ENCODE data around the gene FEM1A.
A peak's percentile ranks its signal among the peaks of the same experiment; 100 is the strongest.
"Not testable (repeated sequence)": the region's sequence is repeated elsewhere in the genome, so short reads cannot be mapped to it uniquely, and the experiment has no call there.

The FEM1A gene

DNA sequence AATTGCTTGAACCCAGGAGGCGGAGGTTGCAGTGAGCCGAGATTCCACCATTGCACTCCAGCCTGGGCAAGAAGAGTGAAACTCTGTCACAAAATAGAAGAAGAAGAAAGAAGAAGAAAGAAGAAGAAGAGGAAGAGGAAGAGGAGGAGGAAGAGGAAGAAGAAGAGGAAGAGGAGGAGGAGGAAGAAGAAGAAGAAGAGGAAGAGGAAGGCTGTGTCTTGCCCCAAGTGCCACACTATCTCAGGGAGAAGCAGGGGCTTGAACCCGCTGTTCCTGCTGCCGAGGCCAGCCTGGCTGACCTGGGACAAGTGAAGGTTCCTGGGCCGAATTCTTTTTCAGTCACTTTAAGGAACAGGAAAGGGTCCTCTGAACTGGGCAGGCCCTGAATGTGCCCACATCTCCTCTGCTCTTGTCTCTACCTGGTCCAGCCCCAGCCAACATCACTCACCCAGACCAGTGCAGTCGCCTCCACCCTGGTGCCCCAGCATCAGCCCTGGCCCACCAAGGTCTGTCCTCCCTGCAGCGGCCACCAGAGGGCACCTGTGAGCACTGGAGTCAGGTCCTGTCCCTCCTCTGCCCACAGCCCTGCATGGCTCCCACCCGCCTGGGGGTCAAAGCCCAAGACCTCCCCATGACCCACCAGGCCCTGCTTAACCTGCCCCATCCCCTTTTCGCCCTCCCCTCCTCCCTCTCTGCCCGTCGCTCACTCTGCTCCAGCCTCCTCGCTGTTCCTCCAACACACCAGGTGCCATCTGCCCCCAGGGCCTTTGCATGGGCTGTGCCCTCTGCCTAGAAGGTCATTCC lies 20.0 kb downstream of the FEM1A start:
- DNase-seq (ENCODE audit: low read depth, low spot score), result peak; percentile 12

DNA sequence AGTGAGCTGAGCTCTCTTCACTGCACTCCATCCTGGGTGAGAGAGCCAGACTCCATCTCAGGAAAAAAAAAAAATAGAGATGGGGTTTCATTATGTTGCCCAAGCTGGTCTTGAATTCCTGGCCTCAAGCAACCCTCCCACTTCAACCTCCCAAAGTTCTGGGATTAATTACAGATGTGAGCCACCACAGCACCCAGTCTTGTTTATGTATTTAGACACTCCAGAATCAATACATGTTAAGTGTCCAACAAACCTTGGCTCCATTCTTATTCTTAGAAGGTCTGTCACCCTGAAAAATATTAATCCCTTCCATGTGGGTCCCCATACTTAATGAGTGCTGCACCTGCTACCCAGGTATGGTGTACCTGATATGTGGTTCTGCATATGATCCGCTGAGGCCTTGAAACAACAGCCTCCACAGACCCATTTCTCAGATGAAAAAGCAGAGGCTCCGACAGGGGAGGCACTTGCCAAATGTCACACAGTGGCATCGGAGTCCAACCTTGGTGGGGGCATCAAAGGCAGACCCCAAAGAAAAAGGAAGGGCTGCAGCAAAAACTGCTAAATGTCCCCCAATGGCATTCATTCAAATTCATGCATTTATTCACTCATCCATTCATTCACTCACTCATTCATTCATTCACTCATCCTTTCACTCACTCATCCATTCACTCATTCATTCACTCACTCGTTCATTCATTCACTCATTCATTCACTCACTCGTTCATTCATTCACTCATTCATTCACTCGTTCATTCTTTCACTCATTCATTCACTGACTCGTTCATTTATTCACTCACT lies 23.3 kb downstream of the FEM1A start:
- DNase-seq (ENCODE audit: low read depth, low spot score), result no peak

DNA sequence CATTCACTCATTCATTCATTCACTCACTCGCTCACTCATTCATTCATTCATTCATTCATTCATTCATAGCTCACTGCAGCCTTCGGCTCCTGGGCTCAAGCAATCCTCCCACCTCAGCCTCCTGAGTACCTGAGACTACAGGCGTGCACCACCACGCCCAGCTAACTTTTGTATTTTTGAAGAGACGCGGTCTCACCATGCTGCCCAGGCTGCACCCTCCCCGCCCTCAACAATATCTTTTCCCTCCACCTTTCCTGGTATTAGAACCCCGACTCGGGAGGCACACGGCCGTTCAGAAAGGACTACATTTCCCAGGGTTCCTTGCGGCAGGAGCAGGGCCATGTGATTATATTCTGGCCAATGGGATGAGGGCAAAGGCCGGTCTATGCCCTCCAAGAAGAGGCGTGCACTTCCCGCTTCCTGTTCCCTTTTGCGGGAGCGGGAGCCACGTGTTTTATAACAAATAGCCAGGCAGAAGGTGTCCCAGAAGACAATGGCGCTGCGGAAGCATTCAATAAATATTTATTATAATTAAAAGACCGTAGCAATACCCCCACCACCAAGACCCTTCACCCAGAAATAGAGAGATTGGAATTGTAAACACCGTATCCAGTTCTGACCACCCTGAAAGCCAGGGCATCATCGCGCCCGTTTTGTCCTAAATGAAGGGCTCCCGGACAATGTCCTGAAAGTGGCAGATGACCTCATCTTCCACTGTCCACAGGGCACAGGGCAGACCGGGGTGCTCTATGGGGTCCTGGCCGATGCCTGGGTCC lies 24.1 kb downstream of the FEM1A start:
- peak; percentile 93 for DNase-seq (ENCODE audit: low read depth, low spot score)

DNA sequence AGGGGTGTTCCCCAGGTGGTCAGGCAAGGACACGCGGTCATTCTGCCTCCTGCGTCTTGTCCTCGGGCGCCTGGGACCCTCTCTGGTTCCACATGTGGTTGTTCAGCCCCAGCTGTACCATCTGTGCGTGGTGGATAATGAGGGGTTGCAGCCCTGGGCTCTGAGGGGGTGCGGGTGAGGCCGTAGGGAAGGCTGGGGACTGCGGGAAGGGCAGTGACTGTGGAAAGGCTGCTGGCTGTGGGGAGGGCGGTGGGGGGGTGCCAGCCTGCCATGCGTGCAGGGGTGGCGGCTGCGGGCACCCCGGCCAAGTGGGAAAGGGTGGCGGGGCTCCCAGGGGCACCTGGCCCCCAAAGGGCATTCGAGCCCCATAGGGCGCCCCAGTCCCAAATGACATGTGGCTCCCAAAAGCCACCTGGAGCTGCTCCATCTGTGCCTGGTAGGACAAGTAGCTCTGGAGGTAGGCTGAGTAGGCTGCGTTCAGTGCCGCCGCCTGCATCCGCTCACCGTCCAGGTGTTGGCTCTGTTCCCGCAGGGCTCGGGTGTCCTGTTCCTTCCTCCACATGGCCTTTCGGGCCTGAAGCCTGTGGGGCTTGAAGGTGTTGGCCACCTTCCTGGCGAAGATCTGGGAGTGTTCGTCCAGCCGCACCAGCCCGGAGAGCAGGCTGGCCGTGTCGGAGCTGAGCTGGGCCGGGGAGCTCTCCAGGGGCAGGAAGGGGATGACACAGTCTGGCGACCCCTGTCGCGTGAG lies 24.8 kb downstream of the FEM1A start:
- DNase-seq (ENCODE audit: low read depth, low spot score), result no peak

- DNase-seq (ENCODE audit: low read depth, low spot score), result no peak
Observed at GRCh38 chr19:4816950-4817278, 25.4 kb downstream of the FEM1A start.

- DNase-seq (ENCODE audit: low read depth, low spot score), result no peak
Observed at GRCh38 chr19:4817467-4818277, 26.1 kb downstream of the FEM1A start.

DNA sequence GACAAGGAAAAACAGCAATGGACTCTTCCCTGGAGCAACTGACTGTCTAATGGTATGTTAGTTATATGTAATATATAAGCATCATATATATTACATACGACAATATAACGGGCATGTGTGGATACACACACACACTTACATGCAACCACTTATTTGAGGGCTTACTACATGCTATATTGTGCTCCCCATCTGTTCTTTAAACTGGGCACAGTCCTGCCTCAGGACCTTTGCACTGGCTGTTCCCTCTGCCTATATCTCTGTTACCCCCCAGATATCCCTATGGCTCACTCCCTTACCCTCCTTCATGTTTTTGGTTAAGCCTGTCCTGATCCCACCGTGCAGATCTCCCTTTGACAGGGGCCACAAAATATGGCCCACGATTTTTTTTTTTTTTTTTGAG lies 29.7 kb downstream of the FEM1A start:
- DNase-seq (ENCODE audit: low read depth, low spot score), result no peak

GRCh38 chr19:4822354-4822753 lies 30.8 kb downstream of the FEM1A start:
- not testable (repeated sequence) for DNase-seq (ENCODE audit: low read depth, low spot score)

- DNase-seq (ENCODE audit: low read depth, low spot score), result no peak
Observed at GRCh38 chr19:4823577-4823976, 32.0 kb downstream of the FEM1A start.

- DNase-seq (ENCODE audit: low read depth, low spot score), result no peak
Observed at GRCh38 chr19:4829001-4829712, 37.6 kb downstream of the FEM1A start.

GRCh38 chr19:4830332-4830731 lies 38.8 kb downstream of the FEM1A start:
- DNase-seq (ENCODE audit: low read depth, low spot score), result no peak

DNA sequence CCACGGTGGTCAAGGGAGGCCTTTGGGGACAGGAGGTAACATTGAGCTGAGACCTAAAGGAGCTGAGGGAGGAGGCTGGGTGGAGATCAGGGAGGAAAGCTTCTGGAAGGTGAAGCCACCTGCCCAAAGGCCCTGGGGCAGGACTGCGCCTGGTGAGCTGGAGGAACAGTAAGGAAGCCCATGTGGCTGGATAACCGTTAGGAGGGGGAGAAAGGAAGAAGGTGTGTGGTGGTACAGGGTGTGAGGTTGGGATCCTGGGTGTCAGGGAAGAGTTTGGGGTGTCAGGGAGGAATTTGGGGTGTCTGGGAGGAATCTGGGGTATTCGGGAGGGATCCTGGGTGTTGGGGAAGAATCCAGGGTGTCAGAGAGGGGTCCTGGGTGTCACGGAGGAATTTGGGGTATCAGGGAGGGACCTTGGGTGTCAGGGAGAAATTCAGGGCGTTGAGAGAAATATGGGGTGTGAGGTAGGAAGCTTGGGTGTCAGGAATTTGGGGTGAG lies 39.3 kb downstream of the FEM1A start:
- DNase-seq (ENCODE audit: low read depth, low spot score), result no peak

GRCh38 chr19:4831304-4831978 lies 39.9 kb downstream of the FEM1A start, which contains the start of gene TICAM1:
Gene TICAM1 (minus strand): TSS chr19:4831712. CDS start chr19:4818377, 13,335 bp downstream.
- no peak for DNase-seq (ENCODE audit: low read depth, low spot score)

GRCh38 chr19:4831979-4832340 lies 40.4 kb downstream of the FEM1A start:
- DNase-seq (ENCODE audit: low read depth, low spot score), result not testable (repeated sequence)

GRCh38 chr19:4832776-4833175 lies 41.2 kb downstream of the FEM1A start:
- DNase-seq (ENCODE audit: low read depth, low spot score), result no peak

DNA sequence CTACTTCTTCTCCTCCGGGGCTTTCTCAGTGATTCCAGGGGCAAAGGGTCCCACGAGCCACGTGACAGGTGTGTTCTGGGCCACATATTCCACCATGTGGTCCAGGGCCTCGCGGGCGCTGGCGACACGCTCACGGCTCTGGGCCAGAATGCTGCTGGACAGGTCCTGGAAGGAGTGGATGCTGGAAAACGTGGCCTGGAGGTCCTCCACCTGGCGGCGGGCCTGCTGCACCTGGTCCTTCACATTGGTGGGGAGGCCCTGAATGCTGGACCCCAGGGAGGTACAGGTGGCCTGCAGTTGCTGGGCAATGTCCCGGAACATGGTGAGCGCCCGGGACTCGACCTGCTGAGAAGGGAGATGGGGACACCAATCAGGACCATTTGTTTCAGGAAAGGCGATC lies 47.7 kb downstream of the FEM1A start:
- no peak for DNase-seq (ENCODE audit: low read depth, low spot score)

DNA sequence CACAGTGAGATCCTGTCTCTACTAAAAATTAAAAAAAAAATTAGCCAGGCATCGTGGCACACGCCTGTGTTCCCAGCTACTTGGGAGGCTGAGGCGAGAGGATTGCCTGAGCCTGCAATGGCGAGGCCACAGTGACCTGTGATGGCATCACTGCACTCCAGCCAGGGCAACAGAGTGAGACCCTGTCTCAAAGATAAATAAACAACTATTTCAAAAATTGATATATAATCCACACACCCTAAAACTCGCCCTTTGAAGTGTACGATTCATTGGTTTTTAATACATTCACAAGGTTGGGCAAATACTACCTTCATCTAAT lies 52.1 kb downstream of the FEM1A start:
- no peak for DNase-seq (ENCODE audit: low read depth, low spot score)

GRCh38 chr19:4844348-4845179 lies 53.0 kb downstream of the FEM1A start:
- no peak for DNase-seq (ENCODE audit: low read depth, low spot score)

- not testable (repeated sequence) for DNase-seq (ENCODE audit: low read depth, low spot score)
Observed at GRCh38 chr19:4845975-4846374, 54.4 kb downstream of the FEM1A start.

Measured in iPS DF 19.7 (cell line).